Measurements from ENCODE around the gene IGIP. TPM values are rescaled to one million over a fixed set of nuclear protein-coding genes. Genes with fewer than 3 reads are reported as not detected.
A peak's percentile ranks its signal among the peaks of the same experiment; 100 is the strongest.

IGIP gene
- polyA plus RNA-seq, 1 donor, result 4.2 TPM

DNA sequence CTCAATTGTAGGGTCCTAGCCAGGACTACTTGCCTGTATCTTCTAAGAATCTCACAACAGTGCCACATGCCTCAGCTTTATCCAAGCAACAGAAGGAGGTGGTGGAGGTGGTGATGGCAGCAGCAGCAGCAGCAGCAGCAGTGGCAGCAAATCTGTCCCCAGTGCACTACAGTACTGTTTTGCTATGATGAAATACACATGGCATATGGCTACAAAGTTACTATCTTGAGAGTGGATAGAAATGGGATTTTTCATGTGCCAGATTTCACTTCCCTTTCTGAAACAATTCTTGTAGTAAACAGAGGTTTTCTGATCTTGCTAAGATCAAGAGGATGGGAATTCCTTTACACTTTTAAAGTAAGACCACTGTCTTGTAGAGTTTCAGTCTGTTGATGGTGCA is 41.2 kb downstream of the IGIP start:
- no peak for DNase-seq

- no peak for DNase-seq
Measured at GRCh38 chr5:140168371-140168770, 42.6 kb downstream of the IGIP start.

DNA sequence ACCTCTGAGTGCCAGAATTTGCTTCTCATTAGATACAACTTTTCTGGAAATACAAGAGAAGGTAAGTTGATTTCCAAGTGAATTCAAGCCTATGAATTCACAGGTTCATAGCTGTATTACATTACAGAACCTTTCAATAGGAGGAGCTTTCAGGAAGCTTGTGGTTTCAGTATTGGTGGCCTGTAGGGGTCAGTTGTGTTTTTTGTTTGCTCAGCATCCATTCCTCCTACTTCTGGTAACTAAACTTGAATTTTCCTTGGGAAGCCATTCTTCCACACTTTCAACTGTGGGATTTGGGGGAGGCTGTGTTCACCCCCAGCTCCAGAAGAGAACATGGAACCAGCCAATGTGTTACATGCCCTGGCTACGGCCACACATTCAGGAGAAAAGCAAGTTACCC is 43.7 kb downstream of the IGIP start:
- DNase-seq, result no peak

- DNase-seq, result no peak
Measured at GRCh38 chr5:140172483-140172882, 46.7 kb downstream of the IGIP start.

DNA sequence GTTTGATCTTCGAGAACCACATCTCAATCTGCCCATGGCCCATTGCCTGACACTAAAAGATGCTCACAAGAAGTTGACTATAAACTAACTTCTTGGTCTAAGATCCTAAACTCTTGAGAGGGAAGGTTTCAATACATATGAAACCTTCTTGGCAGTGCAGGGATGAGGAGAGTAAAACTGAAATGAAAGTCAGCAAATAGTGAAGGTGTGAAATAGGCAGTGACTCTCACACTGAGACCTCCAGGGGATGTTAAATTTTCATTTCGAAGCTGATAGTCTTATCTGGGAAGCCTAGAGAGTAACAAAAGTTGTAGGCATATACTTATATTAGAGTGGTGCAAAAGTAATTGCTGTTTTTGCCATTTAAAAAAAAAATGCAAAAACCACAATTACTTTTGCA is 48.3 kb downstream of the IGIP start:
- DNase-seq, result no peak

GRCh38 chr5:140174465-140175366 is 49.0 kb downstream of the IGIP start, which contains the start of gene CYSTM1:
TSS of gene CYSTM1 (plus strand) at chr5:140175188. CDS start at chr5:140194466, 19,278 bp downstream.
- DNase-seq, result peak; percentile 97

DNA sequence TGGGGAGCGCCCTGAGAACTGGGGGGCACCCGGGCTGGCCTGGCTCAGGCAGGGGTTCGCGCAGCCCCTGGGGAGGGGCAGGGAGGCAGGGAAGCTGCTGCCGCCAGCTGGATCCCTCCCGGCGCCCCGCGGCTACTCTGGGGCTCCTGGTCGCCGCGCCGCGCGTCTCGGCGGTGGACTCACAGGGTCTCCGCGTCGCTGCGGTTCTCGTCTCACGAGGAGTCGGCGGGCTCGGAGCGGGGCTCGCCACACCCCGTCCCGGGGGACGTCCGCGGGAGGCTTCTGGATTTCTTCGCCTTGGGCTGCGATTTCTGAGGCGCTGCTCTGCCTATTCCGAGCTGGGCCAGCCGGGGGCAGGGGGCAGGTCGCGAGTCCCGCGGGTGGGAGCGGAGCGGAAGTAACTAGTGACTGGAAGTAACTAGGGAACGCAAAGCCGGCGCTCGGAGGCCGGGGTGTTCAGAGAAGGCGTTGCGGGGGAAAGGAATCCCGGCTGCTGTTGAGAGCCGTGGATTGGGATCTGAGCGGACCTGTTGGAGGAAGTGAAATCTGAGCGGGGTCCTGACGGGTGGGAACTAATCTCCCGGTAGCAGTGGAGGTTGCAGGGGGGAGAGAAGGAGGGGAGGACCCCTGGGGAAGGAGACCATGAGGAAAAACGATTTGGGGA is 49.8 kb downstream of the IGIP start:
- DNase-seq, result peak; percentile 67

DNA sequence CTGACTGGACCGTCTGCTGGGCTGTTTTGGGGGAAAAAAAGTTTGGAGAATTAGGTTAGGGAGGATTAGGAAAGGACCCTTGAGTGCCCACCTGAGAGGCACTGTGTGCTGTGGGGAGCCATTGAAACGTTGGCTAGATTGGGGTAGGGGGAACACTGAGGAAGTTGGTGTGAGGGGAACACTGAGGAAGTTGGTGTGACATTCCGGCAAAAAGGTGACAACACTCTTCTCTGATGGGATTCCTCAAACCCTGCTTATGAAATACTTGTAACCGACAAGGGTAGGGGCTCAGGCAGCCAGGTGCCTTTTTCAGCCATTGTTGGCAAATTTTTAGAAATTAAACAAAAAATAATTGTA is 50.3 kb downstream of the IGIP start:
- DNase-seq, result no peak

- DNase-seq, result no peak
Measured at GRCh38 chr5:140178086-140178410, 52.3 kb downstream of the IGIP start.

GRCh38 chr5:140178482-140179116 is 52.9 kb downstream of the IGIP start:
- DNase-seq, result no peak

Other genes with a start within 250 kb of the IGIP start
- 1.7 TPM for gene NRG2, start 82.6 kb upstream of the IGIP start, polyA plus RNA-seq (ENCODE audit: insufficient read length)
- gene PURA, start 11.8 kb upstream of the IGIP start, polyA plus RNA-seq (ENCODE audit: insufficient read length), result 11.0 TPM
- 28.2 TPM for gene CYSTM1, start 49.3 kb downstream of the IGIP start, polyA plus RNA-seq (ENCODE audit: insufficient read length)
- 63.7 TPM for gene PFDN1, start 177.2 kb downstream of the IGIP start, polyA plus RNA-seq (ENCODE audit: insufficient read length)
- 19.4 TPM for gene HBEGF, start 220.7 kb downstream of the IGIP start, polyA plus RNA-seq (ENCODE audit: insufficient read length)
- gene SLC4A9, start 234.3 kb downstream of the IGIP start, polyA plus RNA-seq (ENCODE audit: insufficient read length), result 0.18 TPM